ENCODE data around the gene KIFAP3. TPM values are rescaled to one million over a fixed set of nuclear protein-coding genes. Genes with fewer than 3 reads are reported as not detected.

KIFAP3 gene
- total RNA-seq, 4 donors from 2014 or later, result 32.7 to 41.0 (median 33.7) TPM

DNA sequence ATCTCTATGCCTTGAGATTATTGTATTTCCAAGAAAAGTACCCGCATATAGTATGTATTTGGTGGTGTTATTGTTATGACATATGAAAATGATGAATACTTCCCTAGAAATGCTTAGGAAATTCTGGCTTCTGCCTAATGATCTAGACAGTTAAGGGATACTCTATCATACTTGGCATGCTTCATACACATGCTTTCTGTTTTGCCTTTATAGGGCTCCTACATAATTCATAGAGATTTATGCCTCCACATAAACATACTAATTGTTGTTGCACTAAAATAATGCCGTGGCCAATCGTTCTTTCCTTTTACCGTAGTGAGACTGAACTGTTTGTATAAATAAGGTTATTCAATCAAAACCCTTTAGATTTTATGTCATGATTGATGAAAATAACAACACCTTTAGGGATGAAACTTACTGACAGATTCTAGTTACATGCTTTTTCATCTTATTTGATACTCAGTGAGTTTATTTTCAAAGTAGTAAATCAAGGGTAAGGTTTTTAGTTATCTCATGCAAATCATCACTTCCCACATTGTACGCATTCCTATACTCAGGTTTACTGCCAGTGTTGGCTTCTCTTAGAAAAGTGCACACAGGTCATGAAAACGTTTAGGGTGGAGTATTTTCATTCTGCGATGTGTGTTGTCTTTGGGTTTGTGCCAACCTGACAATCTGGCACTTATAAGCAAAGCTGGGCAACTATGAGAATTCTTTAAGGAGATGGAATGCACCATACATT is 140.3 kb downstream of the KIFAP3 start:
- no peak for DNase-seq
- Histone ChIP-seq H3K9me3 (no peaks in the 10 kb centered on the region), H3K4me1 (no peaks in the 10 kb centered on the region), H3K4me3 (replicated peaks in 1 of 3) (no peak overlapping the region), H3K27ac (no peak overlapping the region), H3K36me3 (no peaks in the 10 kb centered on the region), H3K27me3 (no peaks in the 10 kb centered on the region)
- intact Hi-C loops (cut with DNase I), result no loop called here
- TF ChIP-seq, protein P1, sequence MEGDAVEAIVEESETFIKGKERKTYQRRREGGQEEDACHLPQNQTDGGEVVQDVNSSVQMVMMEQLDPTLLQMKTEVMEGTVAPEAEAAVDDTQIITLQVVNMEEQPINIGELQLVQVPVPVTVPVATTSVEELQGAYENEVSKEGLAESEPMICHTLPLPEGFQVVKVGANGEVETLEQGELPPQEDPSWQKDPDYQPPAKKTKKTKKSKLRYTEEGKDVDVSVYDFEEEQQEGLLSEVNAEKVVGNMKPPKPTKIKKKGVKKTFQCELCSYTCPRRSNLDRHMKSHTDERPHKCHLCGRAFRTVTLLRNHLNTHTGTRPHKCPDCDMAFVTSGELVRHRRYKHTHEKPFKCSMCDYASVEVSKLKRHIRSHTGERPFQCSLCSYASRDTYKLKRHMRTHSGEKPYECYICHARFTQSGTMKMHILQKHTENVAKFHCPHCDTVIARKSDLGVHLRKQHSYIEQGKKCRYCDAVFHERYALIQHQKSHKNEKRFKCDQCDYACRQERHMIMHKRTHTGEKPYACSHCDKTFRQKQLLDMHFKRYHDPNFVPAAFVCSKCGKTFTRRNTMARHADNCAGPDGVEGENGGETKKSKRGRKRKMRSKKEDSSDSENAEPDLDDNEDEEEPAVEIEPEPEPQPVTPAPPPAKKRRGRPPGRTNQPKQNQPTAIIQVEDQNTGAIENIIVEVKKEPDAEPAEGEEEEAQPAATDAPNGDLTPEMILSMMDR (IDR thresholded peaks at IDR 0.05), result no peak
- no peak for TF ChIP-seq POLR2A (IDR thresholded peaks at IDR 0.05)
- WGBS, 2 donors, result 64 to 66% methylated on average over 7 of the region's 7 CpGs

GRCh38 chr1:169931795-169932231 is 142.7 kb downstream of the KIFAP3 start:
- Histone ChIP-seq H3K9me3 (no peaks in the 10 kb centered on the region), H3K4me3 (replicated peaks in 1 of 3) (no peak overlapping the region), H3K4me1 (no peaks in the 10 kb centered on the region), H3K27ac (no peak overlapping the region), H3K27me3 (no peaks in the 10 kb centered on the region), H3K36me3 (no peaks in the 10 kb centered on the region)
- WGBS, 2 donors, result 87 to 89% methylated on average over 1 of the region's 1 CpG
- intact Hi-C loops (cut with DNase I), result no loop called here
- TF ChIP-seq, protein P1 (IDR thresholded peaks at IDR 0.05), result no peak
- no peak for TF ChIP-seq POLR2A (IDR thresholded peaks at IDR 0.05)
- no peak for DNase-seq

- H3K4me3 ChIP-seq (replicated peaks in 1 of 3), result no peak overlapping the region
- H3K9me3 ChIP-seq, result no peaks in the 10 kb centered on the region
- no peak for DNase-seq
- H3K27ac ChIP-seq, result no peak overlapping the region
- H3K4me1 ChIP-seq, result no peaks in the 10 kb centered on the region
- intact Hi-C loops (cut with DNase I), result no loop called here
- no peaks in the 10 kb centered on the region for H3K27me3 ChIP-seq
- H3K36me3 ChIP-seq, result no peaks in the 10 kb centered on the region
- no peak for TF ChIP-seq POLR2A (IDR thresholded peaks at IDR 0.05)
- TF ChIP-seq, protein P1 (IDR thresholded peaks at IDR 0.05), result no peak
- WGBS, 2 donors, result 15 to 24% methylated on average over 1 of the region's 1 CpG
These were observed 145.3 kb downstream of the KIFAP3 start for GRCh38 chr1:169929210-169929526.

GRCh38 chr1:169928438-169929209 is 145.9 kb downstream of the KIFAP3 start:
- Histone ChIP-seq H3K4me3 (replicated peaks in 1 of 3) (no peak overlapping the region), H3K9me3 (no peaks in the 10 kb centered on the region), H3K27ac (no peak overlapping the region), H3K4me1 (no peaks in the 10 kb centered on the region), H3K27me3 (no peaks in the 10 kb centered on the region), H3K36me3 (no peaks in the 10 kb centered on the region)
- intact Hi-C loops (cut with DNase I), result no loop called here
- TF ChIP-seq POLR2A (IDR thresholded peaks at IDR 0.05), result no peak
- TF ChIP-seq, protein P1 (IDR thresholded peaks at IDR 0.05), result peak in 5 of 6 experiments; percentile 24 to 78 (median 68)
- WGBS, 2 donors, result 38 to 40% methylated on average over 6 of the region's 6 CpGs
- DNase-seq, result no peak

All from thyroid gland (tissue), 4 donors.